Hepatocyte (in vitro differentiated cells): ENCODE data around the gene TMEM168.

Source experiments
- EZH2 ChIP-seq: fragments of 200-600 bp; sonication (generic); IDR thresholded peaks from 2 replicates; pipeline ENCODE4 v1.6.1; 2016; ENCODE audit warnings: antibody characterized with exemption, mild to moderate bottlenecking, borderline replicate concordance
- TF ChIP-seq, protein P1 (sequence below): fragments of 200-600 bp; sonication (generic); IDR thresholded peaks from 2 replicates; pipeline ENCODE4 v1.5.1; 2016; ENCODE audit warnings: antibody characterized with exemption, mild to moderate bottlenecking; ENCODE audit not compliant: poor library complexity

DNA sequence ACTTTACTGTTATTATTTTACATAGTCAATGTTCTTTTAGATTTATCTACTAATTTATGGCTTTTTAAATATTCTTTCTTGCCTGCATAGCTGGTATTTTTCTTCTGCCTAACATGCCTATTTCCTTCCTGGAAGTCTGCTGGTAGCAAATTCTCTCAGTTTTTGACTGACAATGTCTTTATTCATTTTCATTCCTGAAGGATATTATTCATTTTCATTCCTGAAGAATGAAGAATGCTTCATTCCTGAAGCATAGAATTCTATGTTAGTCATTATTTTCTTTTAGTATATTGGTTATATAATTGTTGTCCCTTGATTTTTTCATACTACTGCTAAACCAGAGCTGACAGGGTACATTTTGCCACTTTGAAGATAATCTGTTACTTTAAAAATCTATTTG is 41.8 kb downstream of the TMEM168 start:
- TF ChIP-seq, protein P1, sequence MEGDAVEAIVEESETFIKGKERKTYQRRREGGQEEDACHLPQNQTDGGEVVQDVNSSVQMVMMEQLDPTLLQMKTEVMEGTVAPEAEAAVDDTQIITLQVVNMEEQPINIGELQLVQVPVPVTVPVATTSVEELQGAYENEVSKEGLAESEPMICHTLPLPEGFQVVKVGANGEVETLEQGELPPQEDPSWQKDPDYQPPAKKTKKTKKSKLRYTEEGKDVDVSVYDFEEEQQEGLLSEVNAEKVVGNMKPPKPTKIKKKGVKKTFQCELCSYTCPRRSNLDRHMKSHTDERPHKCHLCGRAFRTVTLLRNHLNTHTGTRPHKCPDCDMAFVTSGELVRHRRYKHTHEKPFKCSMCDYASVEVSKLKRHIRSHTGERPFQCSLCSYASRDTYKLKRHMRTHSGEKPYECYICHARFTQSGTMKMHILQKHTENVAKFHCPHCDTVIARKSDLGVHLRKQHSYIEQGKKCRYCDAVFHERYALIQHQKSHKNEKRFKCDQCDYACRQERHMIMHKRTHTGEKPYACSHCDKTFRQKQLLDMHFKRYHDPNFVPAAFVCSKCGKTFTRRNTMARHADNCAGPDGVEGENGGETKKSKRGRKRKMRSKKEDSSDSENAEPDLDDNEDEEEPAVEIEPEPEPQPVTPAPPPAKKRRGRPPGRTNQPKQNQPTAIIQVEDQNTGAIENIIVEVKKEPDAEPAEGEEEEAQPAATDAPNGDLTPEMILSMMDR: no peak
- TF ChIP-seq EZH2: no peak
